Left lobe of liver (tissue), 2 donors: ENCODE results near the gene HOXC11. TPM values are rescaled to one million over a fixed set of nuclear protein-coding genes. Genes with fewer than 3 reads are reported as not detected.

ENCODE experiments used
- ATAC-seq: fragments of 200-7000 bp; cut with Tn5 transposase; one replicate; pipeline ENCODE4 v1.9.1; 2020; ENCODE audit warnings: mild to moderate bottlenecking, moderate library complexity
- DNase-seq: peaks from one replicate; pipeline ENCODE4 v3.0.0-alpha.2; 2020; ENCODE audit warnings: low spot score
- total RNA-seq: library from RNA; stranded (reverse); gene quantifications from one replicate; pipeline ENCODE4 v1.2.1, GENCODE V29; 2021
- donor health status: DM: no; HTN: no; CAD: no; lungs with moderate emphysema.
- donor health status: DM: no; HTN: yes; CAD: no.

The HOXC11 gene
- total RNA-seq, 1 donor from 2014 or later, result not detected

DNA sequence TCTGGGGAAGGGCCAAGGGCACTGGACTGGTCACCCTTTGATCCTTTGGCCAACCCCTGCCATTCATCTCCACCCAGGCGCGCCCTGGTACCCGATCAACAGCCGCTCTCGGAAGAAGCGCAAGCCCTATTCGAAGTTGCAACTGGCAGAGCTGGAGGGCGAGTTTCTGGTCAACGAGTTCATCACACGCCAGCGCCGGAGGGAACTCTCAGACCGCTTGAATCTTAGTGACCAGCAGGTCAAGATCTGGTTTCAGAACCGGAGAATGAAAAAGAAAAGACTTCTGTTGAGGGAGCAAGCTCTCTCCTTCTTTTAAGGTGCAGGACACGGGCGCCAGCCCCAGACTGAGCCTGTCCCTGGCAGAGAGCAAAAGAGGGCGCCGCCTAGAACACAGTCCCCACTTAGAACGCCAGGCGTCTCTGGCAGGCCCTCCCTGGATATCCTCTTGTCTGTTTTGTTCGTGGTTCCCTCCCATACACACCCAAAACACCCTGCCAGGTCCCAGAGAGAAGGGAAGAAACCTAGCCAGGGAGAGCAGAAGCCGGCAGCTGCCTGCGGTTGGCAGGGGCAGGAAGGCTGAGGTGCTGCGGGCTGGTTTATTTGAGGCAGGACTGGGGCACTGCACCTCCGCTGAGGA, 16.6 kb upstream of the HOXC11 start:
- DNase-seq (no peak), ATAC-seq (no peak)

DNA sequence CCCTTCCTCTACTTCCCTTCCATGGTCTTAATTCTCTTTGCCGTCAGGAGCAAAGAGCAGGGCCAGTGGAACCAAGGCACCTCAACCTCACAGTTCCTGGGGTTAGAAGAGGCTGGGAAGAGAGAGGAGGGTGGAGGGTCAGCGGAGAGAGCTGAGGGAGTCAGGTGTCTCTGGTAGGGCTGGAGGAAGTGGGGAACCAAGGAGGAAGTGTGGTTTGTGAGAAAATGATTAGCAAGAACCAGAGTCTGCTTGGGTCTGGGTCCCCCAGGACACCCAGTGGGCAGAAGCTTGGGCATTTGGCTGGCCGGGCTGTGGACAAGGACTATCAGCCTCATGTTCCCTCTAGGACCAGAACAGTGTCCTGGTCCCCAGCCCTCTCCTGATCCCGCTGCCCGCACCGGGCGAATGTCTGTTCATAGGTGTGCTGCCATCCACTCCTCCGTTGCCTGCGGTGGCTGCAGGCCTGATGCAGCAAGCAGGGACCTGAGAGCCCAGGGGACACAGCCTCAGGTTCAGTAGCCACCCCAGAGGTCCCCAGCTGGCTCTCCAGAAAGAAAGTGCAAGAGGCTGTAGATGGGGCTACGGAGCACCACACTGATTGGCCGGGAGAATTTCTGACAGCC, 15.9 kb upstream of the HOXC11 start:
- no peak for ATAC-seq
- no peak for DNase-seq

GRCh38 chr12:53958128-53958527, 14.8 kb upstream of the HOXC11 start:
- DNase-seq (no peak), ATAC-seq (no peak)

DNA sequence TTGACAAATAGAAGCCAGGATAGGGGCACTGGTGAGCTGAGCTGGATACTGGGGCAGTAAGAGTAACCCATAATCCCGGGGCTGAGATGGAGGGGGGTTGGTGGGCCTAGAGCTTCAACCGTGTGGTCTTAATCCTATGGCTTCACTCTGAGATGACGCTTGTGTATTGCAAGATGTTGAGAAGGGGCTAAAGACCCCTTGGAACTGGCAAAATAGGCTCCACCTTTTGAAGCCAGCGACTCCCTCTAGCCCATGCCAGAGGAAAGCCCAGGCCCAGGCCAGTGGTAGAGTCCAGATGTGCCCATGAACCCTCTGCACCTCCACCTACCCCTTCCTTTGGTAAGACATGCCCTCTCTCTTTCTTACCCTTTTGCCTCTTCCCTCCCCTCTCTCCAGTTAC, 13.6 kb upstream of the HOXC11 start:
- ATAC-seq (no peak), DNase-seq (no peak)

DNA sequence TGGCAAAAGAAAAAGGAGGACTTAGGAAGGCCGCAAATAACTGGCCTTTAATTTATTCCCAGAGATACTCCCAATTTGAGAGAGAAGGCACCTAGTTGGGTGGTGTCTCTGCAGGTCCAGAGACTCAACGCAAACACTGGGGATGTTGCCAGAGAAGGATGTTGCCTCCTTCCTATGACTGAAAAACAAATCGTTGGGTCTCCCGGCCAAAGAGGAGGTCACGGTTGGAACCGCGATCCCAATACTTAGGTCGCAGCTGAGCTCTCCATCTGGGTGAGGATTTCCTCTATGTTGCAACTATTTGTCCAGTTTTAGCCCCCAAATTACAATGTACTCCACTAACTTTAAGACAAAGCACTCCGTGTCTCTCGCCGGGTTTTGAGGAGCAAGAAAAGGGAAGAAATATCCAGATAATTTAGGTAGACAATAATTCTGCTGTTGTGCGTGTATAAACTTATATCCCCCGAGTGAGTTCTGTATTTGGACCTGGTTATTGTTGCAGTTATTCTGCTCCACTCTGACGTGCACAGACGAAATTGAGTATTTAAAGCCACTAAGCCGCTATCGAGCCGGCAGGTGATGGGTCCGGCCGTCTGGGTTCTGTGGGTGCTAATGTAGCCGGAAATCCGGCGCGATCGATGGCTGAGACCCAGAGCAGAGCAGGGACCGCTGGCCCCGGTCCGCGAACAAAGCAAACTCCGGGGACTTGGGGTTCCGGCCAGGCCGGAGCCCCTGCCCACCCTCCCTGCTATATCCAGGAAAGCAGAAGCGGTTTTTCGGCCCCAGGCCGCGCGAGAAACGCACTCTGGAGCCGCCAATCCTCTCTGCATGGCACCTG, 12.5 kb upstream of the HOXC11 start:
- ATAC-seq (no peak), DNase-seq (no peak)

DNA sequence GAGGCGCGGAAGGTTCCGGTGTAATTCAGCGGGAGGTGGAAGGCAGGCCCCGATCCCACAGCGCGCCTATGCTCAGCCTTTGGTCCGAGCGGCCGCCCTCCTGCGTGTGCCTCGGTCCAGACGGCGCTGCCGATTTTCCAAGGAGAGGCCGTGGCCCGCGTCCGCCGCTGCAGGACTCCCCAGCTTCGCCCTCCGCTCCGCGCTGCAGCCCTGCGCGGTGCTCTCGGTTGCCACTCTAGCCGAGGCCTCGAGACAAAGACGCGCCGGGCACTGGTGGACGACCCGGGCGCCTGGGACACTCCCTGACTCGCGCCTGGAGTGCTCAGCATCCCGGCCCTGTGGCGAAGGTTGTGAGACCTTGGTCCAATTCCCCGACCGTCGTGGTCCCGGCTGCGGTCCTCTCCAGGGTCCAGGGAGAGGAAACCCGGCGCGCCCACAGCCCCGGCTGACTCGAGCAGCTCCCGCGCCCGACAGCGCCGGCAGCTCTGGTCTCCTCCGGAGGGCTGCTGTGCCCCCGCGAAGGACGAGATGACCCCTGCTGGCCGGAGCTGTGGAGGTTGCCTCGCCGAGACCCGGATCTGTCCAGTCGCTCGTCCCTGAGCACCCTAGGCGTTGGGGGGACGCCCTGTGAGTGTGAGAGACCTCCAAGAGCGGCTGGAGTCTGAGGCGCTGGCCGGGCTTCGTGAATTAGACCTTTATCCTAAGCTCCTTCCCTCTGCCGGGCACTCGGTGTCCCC, 11.7 kb upstream of the HOXC11 start:
- DNase-seq (no peak), ATAC-seq (no peak)

DNA sequence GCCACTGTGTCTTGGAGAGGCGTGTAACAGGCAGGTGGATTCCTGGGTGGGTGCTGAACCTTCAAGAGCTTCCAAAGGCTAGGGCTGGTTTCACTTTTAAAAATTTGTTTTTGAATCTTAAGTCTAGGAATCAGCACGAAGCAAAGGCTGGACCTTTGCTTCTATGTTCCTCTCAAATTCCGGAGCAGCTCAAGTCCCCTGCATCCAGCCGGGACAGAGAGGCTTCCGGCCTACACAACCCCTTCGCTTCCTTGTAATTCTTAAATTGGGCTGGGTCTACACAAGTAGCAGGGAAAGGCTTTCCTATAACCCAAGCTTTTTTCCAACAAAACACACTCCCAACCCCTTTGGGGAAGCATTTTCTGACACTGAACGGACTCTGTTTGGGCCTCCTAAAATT, 9.9 kb upstream of the HOXC11 start:
- ATAC-seq (no peak), DNase-seq (no peak)

- no peak for DNase-seq
Observed at GRCh38 chr12:53963434-53964314, 9.3 kb upstream of the HOXC11 start.

DNA sequence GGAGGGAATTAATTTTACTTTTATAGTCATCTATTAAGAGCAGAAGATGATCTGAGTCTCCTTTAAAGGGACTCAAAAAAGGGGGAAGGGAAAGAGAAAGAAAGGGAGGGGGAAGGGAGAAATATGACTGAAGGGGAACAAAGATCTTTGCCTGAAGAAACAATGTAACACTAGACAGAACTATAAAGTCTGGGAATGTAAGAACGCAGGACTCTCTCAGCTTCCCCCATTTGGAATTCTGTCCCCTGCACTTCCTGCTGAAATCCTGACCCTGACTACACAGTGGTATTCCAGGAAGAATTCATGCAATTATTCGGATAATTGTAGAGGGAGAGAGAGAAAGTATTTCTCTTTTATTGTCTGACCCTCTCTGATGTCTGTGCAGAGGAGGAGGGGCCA, 8.6 kb upstream of the HOXC11 start:
- ATAC-seq (no peak), DNase-seq (no peak)

More at GRCh38 chr12:53963434-53964314, 9.3 kb upstream of the HOXC11 start:
- no peak for ATAC-seq

- ATAC-seq, result no peak
- no peak for DNase-seq
Observed at GRCh38 chr12:53965281-53966084, 7.4 kb upstream of the HOXC11 start.

DNA sequence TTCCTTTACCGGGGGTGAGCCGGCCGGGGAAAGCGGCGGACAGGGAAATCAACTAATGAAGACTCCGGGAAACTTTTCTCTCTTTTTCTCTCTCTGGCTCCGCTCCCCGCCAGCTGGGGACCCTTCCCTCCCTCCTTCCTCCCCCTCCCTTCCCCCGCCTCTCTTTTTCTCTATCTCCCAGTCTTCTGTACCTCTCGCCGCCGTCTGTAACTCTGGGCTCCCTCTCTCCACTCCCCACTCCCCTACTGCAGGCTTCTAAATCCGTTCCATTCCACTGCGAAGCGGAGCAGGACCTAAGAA, 6.9 kb upstream of the HOXC11 start:
- ATAC-seq, result no peak

GRCh38 chr12:53966385-53967133, 6.4 kb upstream of the HOXC11 start:
- no peak for ATAC-seq
- no peak for DNase-seq

More for the DNA sequence above, 6.9 kb upstream of the HOXC11 start:
- no peak for DNase-seq

DNA sequence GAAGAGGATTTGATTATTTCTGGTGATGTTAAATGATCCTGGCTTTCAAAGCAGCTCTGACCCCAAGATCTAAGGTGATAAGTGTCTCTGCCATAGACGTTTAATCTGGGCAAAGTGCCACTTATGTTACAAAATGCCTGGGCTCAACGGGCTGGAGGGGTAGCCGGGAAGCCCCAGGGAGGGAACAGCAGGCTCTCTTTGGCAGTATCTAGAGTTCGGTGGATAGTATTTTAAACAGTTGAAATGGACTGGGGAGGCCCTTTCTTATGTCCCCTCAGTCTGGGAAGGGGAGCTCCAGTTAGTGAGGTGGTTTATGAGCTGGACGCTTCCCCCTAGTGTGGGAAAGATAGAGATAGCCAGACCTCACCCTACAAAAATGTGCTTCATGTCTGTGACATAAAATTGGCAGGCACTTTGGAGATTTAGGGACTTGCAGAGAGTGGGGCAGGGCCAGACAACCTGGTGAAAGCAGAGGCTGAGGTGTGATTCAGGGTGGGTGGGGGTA, 5.5 kb upstream of the HOXC11 start:
- no peak for ATAC-seq
- no peak for DNase-seq

DNA sequence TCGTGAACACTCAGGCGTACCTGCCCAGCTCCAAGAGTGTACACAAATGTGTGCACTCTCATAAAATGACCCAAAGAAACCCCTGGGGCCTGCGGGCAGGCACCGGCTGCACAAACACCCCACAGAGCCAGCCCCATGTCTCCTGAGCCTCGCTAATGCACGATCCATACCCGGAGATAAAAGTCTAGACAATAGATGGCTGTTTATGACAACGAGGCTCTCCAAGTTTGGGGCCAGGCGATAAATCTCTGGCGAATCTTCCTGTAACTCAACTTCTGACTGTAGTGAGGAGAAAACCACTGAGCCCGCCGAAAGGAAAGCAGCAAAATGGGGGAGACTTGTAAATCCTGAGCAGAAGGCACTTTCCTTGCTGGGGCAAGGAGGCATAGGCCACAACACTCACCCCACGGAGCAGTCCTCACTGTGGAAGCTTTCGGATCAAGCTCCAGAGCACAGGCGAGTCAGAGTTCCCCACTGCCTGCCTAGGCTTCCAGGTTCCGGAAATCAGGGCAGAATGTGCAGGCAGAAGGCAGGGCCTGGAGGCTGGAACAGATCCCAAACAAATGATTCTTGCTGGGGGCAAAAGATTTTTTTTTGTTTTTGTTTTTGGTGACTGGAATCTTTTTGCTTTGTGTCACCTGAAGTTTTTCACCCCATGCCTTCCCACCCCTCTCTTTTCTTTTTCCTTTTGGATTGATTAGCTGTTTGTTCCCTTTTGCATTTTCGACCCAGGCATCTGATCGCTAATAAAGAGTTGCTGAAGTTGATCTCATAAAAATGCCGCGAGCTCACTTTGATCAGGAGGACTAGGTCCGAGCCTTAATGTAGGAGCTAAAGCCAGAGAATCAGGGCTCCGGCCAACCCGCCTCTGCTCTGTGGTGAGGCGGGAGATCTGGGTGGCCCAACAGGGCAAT, 4.5 kb upstream of the HOXC11 start:
- ATAC-seq (no peak), DNase-seq (no peak)

DNA sequence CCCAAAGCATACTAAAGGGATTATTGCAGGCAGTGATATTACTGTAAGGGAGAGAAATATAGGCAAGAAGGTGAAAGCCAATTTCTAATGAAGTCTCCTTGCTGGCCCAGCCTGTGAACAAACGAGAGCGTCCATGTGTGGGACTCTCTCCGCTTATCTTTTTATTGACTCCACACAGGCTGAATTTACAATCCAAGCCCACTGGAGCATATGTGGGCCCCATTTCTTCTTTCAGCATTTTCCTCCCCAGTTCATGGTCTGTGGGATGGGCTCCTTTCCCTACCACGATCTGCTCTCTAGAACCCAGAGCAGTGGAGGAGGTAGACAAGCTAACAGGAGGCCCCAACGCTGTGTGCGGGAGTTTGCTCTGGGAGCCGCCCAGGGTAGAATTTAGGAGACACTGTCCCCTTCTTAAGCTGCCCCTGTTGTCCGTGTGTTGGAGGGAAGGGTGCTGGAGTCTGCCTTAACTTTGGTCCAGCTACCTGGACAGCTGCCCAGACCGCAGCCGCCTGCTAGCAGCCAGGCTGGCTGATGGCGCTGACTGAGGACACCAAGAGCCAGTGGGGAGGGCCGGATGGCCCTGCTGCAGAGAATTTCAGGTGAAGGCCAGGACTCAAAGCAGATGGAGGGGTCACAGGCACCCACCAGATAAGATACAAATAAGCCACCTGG, 3.2 kb upstream of the HOXC11 start:
- ATAC-seq, result peak; percentile 46
- DNase-seq, result no peak

GRCh38 chr12:53970451-53970850, 2.5 kb upstream of the HOXC11 start:
- DNase-seq, result no peak
- ATAC-seq, result no peak

- DNase-seq (no peak), ATAC-seq (no peak)
Observed at GRCh38 chr12:53971129-53971528, 1.8 kb upstream of the HOXC11 start.
